CD4-positive, CD25-positive, alpha-beta regulatory T cell (primary cell): ENCODE data around the gene ENHO. TPM values are rescaled to one million over a fixed set of nuclear protein-coding genes. Genes with fewer than 3 reads are reported as not detected.
"Not testable (repeated sequence)": the region's sequence is repeated elsewhere in the genome, so short reads cannot be mapped to it uniquely, and the experiment has no call there.

ENCODE experiments used
- ATAC-seq, 2 donors: fragments of 150-1000 bp; cut with Tn5 transposase; one replicate each; pipeline ENCODE4 v1.10.0; 2021; ENCODE audit warnings: low read depth in 2 of 2, moderate number of reproducible peaks in 2 of 2, moderate library complexity in 1 of 2
- DNase-seq, 3 donors: peaks; one replicate each; pipeline versions ENCODE4 v3.0.0 to v3.0.0-alpha.2; 2012 to 2022; ENCODE audit warnings: mixed read lengths in 1 of 3
- H3K27ac ChIP-seq: one replicate; pipeline ENCODE4 v1.7.0; 2013; ENCODE audit warnings: mild to moderate bottlenecking, low read length; ENCODE audit not compliant: insufficient read depth, poor library complexity, severe bottlenecking
- H3K27me3 ChIP-seq: one replicate; pipeline ENCODE4 v1.7.0; 2013; ENCODE audit warnings: low read length; ENCODE audit not compliant: control insufficient read depth, insufficient read depth
- H3K36me3 ChIP-seq: one replicate; pipeline ENCODE4 v1.7.0; 2013; ENCODE audit warnings: mild to moderate bottlenecking, low read length, moderate library complexity; ENCODE audit not compliant: control insufficient read depth, insufficient read depth
- H3K4me1 ChIP-seq: 2 replicates; pipeline ENCODE4 v1.7.0; 2013; ENCODE audit warnings: mild to moderate bottlenecking, low read length; ENCODE audit not compliant: insufficient read depth, control insufficient read depth, poor library complexity, severe bottlenecking
- H3K4me3 ChIP-seq: one replicate; pipeline ENCODE4 v1.7.0; 2013; ENCODE audit warnings: low read depth, mild to moderate bottlenecking, low read length, moderate library complexity
- H3K9me3 ChIP-seq, 2 experiments: 1 replicate in 1 of 2; 2 replicates in 1 of 2; pipeline ENCODE4 v1.7.0; 2013; ENCODE audit warnings: low read length in 2 of 2, mild to moderate bottlenecking in 1 of 2, moderate library complexity in 1 of 2; ENCODE audit not compliant: control insufficient read depth in 2 of 2
- H3K27ac Mint-ChIP-seq, 3 donors: one replicate each; pipeline ENCODE4 v1.8.0; 2020 to 2022; ENCODE audit warnings: mild to moderate bottlenecking in 3 of 3, mixed read lengths in 3 of 3, moderate library complexity in 2 of 3
- H3K27me3 Mint-ChIP-seq: one replicate; pipeline ENCODE4 v1.8.0; 2022; ENCODE audit warnings: mild to moderate bottlenecking, mixed read lengths
- H3K36me3 Mint-ChIP-seq: one replicate; pipeline ENCODE4 v1.8.0; 2020; ENCODE audit warnings: mixed read lengths
- H3K4me1 Mint-ChIP-seq, 4 donors: one replicate each; pipeline ENCODE4 v1.8.0; 2020 to 2022; ENCODE audit warnings: mixed read lengths in 4 of 4, mild to moderate bottlenecking in 1 of 4
- H3K4me3 Mint-ChIP-seq, 4 donors: one replicate each; pipeline ENCODE4 v1.8.0; 2020 to 2022; ENCODE audit warnings: mild to moderate bottlenecking in 4 of 4, mixed read lengths in 4 of 4, moderate library complexity in 3 of 4
- H3K9me3 Mint-ChIP-seq, 7 donors: one replicate each; pipeline ENCODE4 v1.8.0; 2020 to 2022; ENCODE audit warnings: mixed read lengths in 7 of 7, mild to moderate bottlenecking in 3 of 7, moderate library complexity in 2 of 7
- polyA plus RNA-seq, 4 donors: library from polyadenylated mRNA; unstranded; fragments of 300-500 nt; fragmentation: Illumina TruSeq; gene quantifications; one replicate each; pipeline ENCODE4 v1.2.3, GENCODE V29; 2021
- total RNA-seq: library from RNA; stranded (reverse); gene quantifications from one replicate; pipeline ENCODE4 v1.2.3, GENCODE V29; 2022

ENHO gene
- total and polyA plus RNA-seq, 5 donors from 2014 or later = 0.16 to 0.37 TPM; not detected in 3

DNA sequence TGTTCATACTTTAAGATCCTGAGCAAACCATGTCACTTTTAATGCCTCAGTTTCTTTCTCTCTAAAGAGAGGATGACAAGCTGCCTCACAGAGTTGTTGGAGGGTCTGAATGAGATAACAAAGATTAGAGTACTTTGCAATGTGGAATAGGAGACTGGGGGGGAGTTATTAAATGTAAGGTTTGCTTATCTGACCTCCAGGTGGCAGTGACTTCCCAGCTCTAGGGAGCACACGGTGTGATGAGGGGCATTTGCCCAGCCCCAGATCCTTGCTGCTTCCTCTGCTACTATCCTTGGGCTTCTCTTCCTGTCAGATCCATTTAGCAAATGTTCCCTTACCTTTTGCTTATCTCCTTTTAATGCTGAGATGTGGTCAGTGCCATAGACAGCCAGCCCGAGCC, 30.7 kb downstream of the ENHO start:
- Mint-ChIP-seq H3K36me3 (no peaks in the 10 kb centered on the region), H3K27ac (no peak overlapping the region), H3K4me1 (no peaks in the 10 kb centered on the region), H3K4me3 (no peak overlapping the region), H3K27me3 (peaks cover 40% of the 10 kb centered on the region), H3K9me3 (peaks cover 0 to 2% (median 0%) of the 10 kb centered on the region in 7 donors)
- Histone ChIP-seq H3K9me3 (no peaks in the 10 kb centered on the region), H3K27ac (no peak overlapping the region), H3K36me3 (no peaks in the 10 kb centered on the region), H3K4me3 (no peak overlapping the region), H3K27me3 (peaks cover 5% of the 10 kb centered on the region), H3K4me1 (no peaks in the 10 kb centered on the region)
- DNase-seq (no peak), ATAC-seq (no peak)

DNA sequence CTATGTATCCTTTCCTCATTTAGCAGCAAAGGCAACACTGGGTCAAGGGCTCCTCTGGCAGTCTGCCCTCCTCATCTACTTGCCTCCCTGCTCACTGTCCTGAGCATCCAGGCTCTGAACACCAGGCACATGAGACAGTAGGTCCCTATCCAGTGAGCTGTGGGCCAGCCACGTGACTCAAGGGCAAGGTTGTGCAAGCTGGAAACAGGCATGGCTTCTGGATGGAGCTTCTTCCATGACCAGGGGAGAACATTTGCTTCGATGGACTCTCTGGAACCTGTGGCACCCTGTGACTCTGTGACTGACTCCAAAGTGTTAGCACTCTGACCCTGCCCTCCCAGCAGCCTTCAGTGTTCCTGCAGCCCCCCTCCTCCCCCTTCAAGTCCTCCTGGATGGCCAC, 31.2 kb downstream of the ENHO start:
- no peak overlapping the region for H3K27ac ChIP-seq
- H3K36me3 ChIP-seq = no peaks in the 10 kb centered on the region
- H3K27me3 Mint-ChIP-seq = peaks cover 35% of the 10 kb centered on the region
- H3K27me3 ChIP-seq = peaks cover 5% of the 10 kb centered on the region
- H3K4me1 ChIP-seq = no peaks in the 10 kb centered on the region
- H3K4me3 ChIP-seq = no peak overlapping the region
- no peaks in the 10 kb centered on the region for H3K9me3 ChIP-seq
- ATAC-seq = no peak
- DNase-seq = no peak
- peaks cover 0 to 2% (median 0%) of the 10 kb centered on the region in 7 donors for H3K9me3 Mint-ChIP-seq
- H3K27ac Mint-ChIP-seq = no peak overlapping the region
- H3K4me3 Mint-ChIP-seq = no peak overlapping the region
- no peaks in the 10 kb centered on the region for H3K4me1 Mint-ChIP-seq
- H3K36me3 Mint-ChIP-seq = no peaks in the 10 kb centered on the region

DNA sequence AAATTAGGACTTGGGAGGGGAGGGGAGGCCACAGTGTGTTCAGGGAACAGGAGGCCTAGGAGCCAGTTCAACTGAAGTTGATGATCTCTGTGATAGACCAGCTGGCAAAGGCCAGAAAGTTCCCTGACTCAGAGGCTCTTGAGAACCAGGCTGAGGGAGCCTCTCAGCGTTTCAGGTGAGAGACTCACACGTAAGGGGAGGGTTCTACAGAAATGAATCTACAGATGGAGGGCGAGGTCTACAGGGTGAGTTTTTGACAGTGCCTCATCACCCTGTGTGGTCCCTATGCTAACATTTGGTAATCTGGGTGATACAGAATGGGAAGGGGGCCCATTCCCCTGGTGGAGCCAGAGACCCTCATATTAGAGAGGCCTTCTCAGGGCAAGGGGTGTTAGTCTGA, 32.0 kb downstream of the ENHO start:
- Mint-ChIP-seq H3K27ac (no peak overlapping the region), H3K4me1 (no peaks in the 10 kb centered on the region), H3K9me3 (peaks cover 0 to 2% (median 0%) of the 10 kb centered on the region in 7 donors), H3K4me3 (no peak overlapping the region), H3K27me3 (peaks cover 32% of the 10 kb centered on the region), H3K36me3 (no peaks in the 10 kb centered on the region)
- Histone ChIP-seq H3K36me3 (no peaks in the 10 kb centered on the region), H3K4me1 (no peaks in the 10 kb centered on the region), H3K27ac (no peak overlapping the region), H3K9me3 (no peaks in the 10 kb centered on the region), H3K4me3 (no peak overlapping the region), H3K27me3 (peaks cover 5% of the 10 kb centered on the region)
- ATAC-seq (no peak), DNase-seq (no peak)

DNA sequence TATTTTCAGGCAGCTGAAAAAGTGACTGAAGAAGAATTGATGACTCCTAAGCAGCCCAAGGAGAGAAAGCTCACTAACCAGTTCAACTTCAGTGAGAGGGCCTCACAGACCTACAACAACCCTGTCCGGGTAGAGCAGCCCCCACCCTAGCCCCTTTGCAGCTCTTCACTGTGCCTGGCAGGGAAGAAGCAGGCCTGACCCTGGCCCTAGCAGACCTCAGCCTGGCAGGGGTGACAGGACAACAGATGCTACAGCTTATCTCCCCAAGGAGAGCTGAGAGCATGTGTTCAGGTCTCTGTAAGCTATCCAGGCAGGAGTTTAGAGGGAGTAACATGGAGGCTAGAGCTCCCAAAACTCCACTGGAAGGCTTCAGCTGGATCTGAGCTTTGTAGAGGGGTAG, 32.4 kb downstream of the ENHO start:
- peaks cover 5% of the 10 kb centered on the region for H3K27me3 ChIP-seq
- H3K4me3 ChIP-seq = no peak overlapping the region
- no peak overlapping the region for H3K4me3 Mint-ChIP-seq
- H3K4me1 Mint-ChIP-seq = no peaks in the 10 kb centered on the region
- H3K9me3 Mint-ChIP-seq = peaks cover 0 to 2% (median 0%) of the 10 kb centered on the region in 7 donors
- no peak overlapping the region for H3K27ac Mint-ChIP-seq
- no peaks in the 10 kb centered on the region for H3K9me3 ChIP-seq
- H3K36me3 Mint-ChIP-seq = no peaks in the 10 kb centered on the region
- DNase-seq = no peak
- ATAC-seq = no peak
- H3K36me3 ChIP-seq = no peaks in the 10 kb centered on the region
- no peak overlapping the region for H3K27ac ChIP-seq
- no peaks in the 10 kb centered on the region for H3K4me1 ChIP-seq
- H3K27me3 Mint-ChIP-seq = peaks cover 36% of the 10 kb centered on the region

DNA sequence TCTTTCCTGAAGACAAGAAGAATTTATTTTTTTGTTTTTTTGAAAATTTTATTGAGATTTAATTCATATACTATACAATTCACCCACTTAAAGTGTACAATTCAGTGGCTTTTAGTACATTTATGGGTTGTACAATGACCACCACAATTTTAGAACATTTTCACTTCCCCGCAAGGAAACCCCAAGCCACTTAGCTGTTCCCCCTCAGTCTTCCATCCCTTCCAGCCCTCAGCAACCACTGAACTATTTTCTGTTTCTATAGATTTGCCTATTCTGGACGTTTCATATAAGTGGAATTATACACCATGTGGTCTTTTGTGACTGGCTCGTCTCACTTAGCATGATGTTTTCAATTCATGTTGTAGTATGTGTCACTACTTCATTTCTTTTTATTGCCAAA, 36.2 kb downstream of the ENHO start:
- Mint-ChIP-seq H3K4me1 (no peaks in the 10 kb centered on the region), H3K27ac (no peak overlapping the region), H3K4me3 (no peak overlapping the region), H3K9me3 (peaks cover 0 to 2% (median 0%) of the 10 kb centered on the region in 7 donors), H3K27me3 (peaks cover 34% of the 10 kb centered on the region), H3K36me3 (no peaks in the 10 kb centered on the region)
- ATAC-seq = no peak
- no peaks in the 10 kb centered on the region for H3K9me3 ChIP-seq
- no peak for DNase-seq
- H3K27ac ChIP-seq = no peak overlapping the region
- no peaks in the 10 kb centered on the region for H3K4me1 ChIP-seq
- no peaks in the 10 kb centered on the region for H3K36me3 ChIP-seq
- peaks cover 9% of the 10 kb centered on the region for H3K27me3 ChIP-seq
- H3K4me3 ChIP-seq = no peak overlapping the region

DNA sequence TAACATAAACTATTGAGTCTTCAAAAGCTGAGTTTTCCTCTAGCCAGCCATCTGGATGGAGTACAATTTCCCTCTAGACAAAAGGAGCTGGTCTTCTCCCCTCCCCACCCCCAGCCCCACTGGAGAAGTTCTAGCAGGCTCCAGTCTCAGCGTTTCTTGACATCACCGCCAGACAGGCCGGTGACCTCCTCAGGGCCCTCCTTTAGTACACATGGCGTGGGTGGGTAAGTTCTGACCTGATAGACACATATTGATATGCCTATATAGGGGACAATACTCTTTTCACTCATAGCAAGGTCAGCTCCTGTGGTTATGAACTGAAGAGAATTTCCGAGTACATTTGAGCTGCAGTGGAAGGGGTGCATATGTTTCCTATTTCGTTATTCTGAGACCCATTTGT, 37.0 kb downstream of the ENHO start:
- no peak overlapping the region for H3K4me3 Mint-ChIP-seq
- no peak overlapping the region for H3K27ac Mint-ChIP-seq
- H3K9me3 ChIP-seq = no peaks in the 10 kb centered on the region
- H3K9me3 Mint-ChIP-seq = peaks cover 0 to 2% (median 0%) of the 10 kb centered on the region in 7 donors
- ATAC-seq (no peak), DNase-seq (no peak)
- no peak overlapping the region for H3K4me3 ChIP-seq
- no peak overlapping the region for H3K27ac ChIP-seq
- no peaks in the 10 kb centered on the region for H3K36me3 ChIP-seq
- peaks cover 9% of the 10 kb centered on the region for H3K27me3 ChIP-seq
- H3K4me1 Mint-ChIP-seq = no peaks in the 10 kb centered on the region
- H3K36me3 Mint-ChIP-seq = no peaks in the 10 kb centered on the region
- H3K4me1 ChIP-seq = no peaks in the 10 kb centered on the region
- H3K27me3 Mint-ChIP-seq = peaks cover 26% of the 10 kb centered on the region

DNA sequence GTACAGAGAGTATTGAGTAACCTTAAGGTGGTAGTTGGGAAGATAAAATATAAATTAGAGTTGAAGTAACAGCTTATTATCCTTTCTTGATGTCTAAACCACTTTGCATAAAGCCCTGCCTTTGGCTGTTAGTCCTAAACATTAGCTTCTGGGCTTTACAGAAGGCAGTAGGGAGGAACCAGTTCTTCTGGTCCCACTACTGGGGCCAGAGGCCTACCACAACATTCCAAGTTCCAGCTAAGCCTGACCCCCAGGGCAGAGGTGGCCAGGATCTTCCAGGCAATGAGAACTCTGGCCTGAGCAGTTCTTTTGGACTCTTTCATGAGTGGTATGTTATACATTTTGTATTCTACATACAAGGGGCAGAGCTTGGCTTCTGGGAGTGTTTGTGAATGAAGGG, 38.1 kb downstream of the ENHO start:
- Mint-ChIP-seq H3K36me3 (no peaks in the 10 kb centered on the region), H3K4me1 (no peaks in the 10 kb centered on the region), H3K9me3 (peaks cover 0 to 2% (median 0%) of the 10 kb centered on the region in 7 donors), H3K27me3 (peaks cover 28% of the 10 kb centered on the region), H3K27ac (no peak overlapping the region), H3K4me3 (no peak overlapping the region)
- H3K4me1 ChIP-seq = no peaks in the 10 kb centered on the region
- H3K4me3 ChIP-seq = no peak overlapping the region
- peaks cover 9% of the 10 kb centered on the region for H3K27me3 ChIP-seq
- DNase-seq (no peak), ATAC-seq (no peak)
- no peaks in the 10 kb centered on the region for H3K36me3 ChIP-seq
- H3K27ac ChIP-seq = no peak overlapping the region
- H3K9me3 ChIP-seq = no peaks in the 10 kb centered on the region

GRCh38 chr9:34482746-34483145, 40.0 kb downstream of the ENHO start:
- not testable (repeated sequence) for H3K36me3 Mint-ChIP-seq, H3K27ac ChIP-seq, H3K9me3 ChIP-seq, H3K9me3 Mint-ChIP-seq, H3K4me3 ChIP-seq, DNase-seq, H3K4me3 Mint-ChIP-seq, H3K27ac Mint-ChIP-seq, H3K4me1 ChIP-seq, ATAC-seq, H3K36me3 ChIP-seq, H3K27me3 ChIP-seq, H3K4me1 Mint-ChIP-seq
- H3K27me3 Mint-ChIP-seq = peaks cover 39% of the 10 kb centered on the region
